GM21717 (cell line): ENCODE measurements around the gene PTPRG.
A peak's percentile ranks its signal among the peaks of the same experiment; 100 is the strongest.

Experiments used
- ATAC-seq: cut with Tn5 transposase; IDR thresholded peaks from one replicate; pipeline ENCODE4 v1.9.1; 2021; ENCODE audit warnings: mild to moderate bottlenecking, moderate library complexity; ENCODE audit not compliant: unreplicated experiment

PTPRG gene

DNA sequence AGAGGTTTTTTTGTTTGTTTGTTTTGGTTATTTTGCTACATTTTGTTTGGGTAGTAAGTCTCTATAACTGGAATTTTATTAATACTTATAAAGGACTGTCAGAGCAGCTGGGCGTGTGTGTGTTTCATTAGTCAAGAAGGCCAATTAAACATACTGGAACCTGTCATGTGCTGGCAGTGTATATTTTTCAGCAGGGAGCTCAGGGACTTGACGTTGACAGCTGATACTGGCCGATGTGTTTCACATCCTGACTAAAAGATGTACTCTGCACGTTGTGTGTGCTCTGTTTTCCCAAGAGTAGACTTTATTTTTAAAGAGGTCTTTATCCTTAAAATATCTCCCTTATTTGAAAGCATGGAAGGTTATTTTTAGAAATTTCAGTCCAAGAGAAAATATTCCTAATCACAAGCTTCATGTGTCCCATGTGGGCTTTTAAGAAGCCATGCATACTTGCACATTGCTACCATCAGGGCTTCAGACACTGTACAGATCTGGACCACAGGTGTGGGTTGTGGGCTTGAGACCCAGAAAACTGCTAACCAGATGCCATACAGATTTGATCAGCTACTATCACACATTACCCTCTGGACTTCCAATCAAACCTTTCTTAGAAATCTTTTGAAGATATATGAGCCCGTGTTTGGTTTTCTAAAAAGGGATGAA, 676.0 kb downstream of the PTPRG start:
- ATAC-seq = no peak

DNA sequence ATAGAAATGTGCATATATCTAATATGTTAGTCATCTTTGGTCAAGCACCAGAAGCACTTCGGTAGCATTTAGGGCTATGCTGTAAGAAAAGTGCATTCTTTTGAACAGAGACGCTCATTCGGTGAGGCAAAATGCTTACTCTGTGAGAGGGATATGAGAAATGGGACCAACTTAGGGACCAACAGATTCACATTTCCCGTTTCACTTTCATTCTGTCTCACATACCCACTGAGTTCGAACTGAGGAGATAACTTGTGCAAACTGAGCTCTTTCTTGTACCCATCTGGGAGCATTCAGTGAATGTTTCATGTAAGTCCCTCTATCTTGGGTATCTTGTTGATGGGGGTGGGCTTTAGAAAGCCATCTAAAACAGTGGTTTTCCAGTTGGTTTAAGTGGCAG, 676.6 kb downstream of the PTPRG start:
- peak; percentile 88 for ATAC-seq

DNA sequence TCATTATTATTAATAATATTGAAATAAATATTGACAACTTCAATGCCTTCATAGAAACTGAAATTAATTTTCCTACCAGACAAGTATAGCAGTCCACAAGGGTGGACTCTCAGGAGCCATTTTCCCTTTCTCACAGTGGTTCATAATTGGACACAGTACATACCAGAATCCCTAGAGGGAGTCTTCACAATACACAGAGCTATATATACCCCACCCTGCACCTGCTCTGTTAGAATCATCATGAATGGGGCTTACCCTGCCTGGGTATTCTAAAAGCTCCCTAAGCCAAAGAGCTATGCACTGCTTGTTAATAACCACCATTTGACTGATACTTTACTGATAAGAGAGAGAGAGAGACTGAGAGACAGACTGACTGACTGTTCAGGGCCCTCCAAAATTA, 677.1 kb downstream of the PTPRG start:
- ATAC-seq = peak; percentile 84

DNA sequence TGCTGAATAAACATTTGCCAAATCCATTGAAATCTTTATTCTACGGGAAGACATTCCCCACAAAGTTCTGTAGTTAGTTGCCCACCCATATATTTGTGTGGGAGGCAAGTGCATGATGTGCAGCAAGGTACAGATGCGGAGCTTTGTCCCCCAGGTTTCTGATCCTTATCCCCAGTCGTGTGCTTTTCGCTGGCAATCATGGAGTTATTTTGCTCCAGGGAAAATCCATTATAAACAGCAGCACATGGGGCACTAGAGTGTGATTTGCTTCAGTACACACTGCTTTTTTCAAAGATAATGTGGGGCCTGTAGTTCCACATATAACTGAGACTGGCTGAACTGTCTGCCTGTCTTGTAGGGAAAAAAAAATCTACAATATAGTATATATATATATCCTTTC, 679.9 kb downstream of the PTPRG start:
- no peak for ATAC-seq

DNA sequence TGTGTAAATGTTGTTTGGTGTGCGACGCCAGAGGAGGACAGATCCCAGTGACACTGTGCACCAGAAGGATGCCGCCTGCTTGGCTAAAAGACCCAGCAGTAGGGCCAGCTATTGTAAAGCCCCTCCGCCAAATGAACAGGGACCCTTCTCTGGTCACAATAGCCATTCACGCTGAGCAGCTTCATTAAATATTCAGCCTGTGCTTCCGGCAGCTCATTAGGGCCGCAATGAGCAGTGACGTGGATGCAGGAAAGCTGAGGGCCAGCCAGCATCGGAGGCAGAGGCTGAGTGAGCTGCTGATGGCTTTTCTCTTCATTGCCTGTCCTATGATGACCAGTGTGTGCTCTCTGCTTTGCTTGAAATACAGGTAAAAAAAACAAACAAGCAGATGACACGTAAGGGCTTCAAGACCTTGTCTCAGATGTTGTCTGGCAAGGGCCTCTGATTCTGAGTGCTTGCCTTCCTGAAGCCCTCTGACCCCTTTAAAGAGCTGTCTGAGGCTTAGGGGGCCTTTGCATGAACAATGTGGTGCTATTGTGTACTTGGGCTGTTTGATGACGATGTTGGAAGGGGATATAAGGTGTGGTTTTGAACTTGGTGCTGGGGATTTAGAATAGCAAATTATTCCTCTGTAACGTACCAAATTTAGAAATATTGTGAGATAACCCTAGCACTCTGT, 681.6 kb downstream of the PTPRG start:
- ATAC-seq = no peak

DNA sequence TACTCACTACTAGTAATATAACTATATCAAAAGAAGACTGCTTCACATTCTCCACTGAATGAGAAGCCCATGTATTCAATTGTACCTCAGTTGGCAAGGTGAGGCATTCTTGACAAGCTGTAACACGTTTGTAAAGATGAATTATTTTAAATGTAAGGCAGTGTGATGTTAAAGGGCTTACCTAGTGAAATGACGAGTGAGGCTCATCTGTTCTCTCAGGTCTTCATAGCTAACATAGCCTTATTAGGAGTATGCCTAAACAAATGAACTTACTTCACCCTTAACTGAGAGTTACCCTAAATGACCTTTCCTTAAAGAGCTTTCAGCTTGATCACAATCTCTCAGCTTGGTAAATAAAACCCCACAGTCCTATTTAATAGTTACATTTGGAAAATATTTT, 684.7 kb downstream of the PTPRG start:
- ATAC-seq = no peak

DNA sequence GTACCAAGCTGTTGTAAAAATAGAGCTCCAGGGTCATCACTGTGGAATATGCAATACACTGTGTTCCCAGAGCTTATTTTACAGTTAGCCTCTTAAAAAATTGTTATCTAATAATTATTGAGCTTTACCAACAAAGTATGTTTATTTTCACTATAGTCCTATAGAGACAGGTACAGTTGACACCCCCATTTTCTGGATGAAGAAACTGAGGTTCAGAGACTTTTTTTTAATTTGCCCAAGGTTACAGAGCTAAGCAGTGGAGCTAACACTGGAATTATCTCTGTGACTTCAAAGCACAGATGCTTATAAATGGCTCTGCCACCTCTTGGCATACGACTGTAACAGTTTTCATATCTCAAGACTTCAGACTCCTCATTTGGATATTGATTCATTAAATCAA, 685.6 kb downstream of the PTPRG start:
- ATAC-seq = no peak

DNA sequence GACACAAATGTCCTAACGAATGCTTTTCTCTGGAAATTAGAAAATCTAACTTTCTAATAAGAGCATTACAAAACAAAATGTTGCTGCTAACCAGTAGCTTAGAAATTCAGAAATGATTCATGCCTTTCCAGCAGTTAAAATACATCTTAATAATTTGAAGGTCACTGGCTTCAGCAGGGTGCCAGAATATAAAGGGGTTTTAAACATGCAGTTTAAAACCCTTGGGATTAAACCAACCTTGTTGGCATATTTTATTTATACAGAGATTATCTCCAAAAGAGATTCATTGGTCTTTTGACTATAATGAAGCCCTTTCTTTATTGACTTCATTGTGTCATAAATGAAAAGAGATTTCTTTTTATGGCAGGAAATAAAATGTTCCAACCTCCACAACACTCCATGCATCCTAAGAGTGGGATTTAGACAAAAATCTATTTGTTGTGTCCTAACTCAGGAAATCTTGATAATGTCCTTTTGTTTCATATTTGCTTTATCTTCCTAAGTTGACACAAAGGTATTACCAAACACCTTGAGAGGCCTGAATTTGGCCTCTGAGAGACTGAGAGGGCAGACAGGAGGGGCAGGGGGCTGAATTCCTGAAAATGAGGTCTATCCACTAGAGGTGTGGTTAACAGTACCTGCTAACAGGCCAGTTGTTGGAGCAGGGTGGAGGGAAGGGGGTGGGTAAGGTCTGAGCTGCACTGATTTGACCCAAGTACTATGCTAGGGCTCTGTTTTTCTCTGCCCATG, 687.5 kb downstream of the PTPRG start:
- no peak for ATAC-seq

DNA sequence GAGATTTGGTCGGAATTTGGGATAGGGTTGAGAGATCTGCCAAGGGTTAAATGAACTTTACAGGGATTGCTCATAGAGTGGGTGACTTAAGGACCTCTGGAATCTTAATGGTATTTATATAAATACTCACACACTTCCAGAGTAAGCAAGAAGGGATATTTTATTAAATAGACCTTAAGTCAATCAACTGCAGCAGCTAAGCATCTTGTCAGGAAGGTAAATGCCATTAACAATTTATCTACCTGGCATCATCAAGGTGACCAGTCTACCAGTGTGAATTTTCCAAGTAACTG, 688.1 kb downstream of the PTPRG start:
- no peak for ATAC-seq

DNA sequence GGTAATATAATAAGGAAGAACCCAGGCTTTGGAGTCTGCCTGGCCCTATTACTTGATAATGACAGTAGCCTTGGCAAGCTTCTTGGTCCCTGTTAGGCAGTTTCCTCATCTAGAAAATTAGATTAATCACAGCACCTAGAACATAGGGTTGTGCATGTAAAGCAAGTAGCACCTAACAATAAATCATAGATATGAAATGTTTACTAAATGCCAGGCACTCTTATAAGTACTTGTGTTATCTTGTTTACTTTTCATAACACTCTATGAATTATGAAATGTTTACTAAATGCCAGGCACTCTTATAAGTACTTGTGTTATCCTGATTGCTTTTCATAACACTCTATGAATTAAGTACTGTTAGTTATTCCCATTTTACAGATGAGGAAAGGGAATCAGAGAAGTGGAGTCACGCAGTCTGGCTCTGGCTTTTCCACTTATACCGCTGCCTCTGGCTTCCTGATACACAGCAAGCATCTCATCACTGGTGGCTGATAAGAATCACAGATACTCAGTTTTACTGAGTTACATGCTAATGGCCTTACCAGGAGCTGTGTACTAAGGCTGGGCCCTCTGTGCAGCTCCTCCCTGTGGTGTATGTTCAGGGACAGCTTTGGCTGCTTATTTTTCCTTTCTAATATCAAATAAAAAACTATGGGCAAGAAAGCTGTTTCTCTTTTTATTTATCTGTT, 688.6 kb downstream of the PTPRG start:
- ATAC-seq = no peak

DNA sequence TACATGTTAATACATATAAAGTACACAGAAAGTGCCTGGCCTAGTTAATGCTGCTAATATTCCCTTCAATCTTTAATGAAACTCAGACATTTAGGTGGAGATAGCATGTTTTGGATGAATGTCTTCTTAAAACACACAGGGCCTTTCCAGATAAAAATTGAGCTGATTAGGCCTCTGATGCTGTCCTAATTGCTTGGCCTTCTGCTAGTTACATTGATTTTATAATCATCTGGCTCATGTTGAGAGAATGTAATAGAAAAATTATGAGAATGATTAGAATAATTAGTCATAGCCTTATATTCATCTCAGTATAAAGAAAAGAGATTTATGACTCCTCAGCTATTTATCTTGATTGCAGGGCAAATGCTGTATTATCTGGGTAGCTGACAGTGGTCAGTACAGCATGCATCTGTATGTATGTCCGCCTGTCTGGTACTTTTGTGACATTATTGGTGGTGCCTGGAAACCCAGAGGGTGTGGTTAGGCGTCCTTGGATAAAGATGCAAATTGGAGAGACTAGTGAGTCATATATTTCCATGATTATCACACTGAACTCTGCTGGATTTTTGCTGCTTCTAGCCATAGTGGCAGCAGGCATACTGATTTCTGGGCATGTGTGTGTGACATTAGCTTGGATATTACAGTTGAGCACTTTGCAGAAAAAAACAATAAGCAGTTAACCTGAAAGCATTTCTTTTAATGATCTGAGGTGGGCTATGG, 691.2 kb downstream of the PTPRG start:
- ATAC-seq = no peak

DNA sequence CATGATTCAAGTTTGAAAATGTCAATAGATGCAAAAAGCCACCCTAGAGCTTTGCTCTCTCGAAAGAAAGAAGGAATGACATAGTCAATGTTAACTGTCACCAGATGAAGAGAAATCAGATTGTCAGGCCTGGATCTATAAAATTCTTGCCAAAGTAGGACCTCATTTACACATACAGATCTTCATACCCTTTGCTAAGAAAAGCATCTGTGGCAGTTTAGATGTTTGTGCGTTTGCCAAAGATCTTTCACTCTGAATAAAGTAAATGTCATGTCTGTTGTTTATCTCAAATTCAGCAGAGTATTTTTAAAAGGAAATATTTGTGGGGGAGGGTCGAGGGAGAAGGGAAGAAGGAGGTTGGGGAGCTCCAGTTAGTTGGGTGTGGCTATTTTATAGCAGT, 692.6 kb downstream of the PTPRG start:
- no peak for ATAC-seq

DNA sequence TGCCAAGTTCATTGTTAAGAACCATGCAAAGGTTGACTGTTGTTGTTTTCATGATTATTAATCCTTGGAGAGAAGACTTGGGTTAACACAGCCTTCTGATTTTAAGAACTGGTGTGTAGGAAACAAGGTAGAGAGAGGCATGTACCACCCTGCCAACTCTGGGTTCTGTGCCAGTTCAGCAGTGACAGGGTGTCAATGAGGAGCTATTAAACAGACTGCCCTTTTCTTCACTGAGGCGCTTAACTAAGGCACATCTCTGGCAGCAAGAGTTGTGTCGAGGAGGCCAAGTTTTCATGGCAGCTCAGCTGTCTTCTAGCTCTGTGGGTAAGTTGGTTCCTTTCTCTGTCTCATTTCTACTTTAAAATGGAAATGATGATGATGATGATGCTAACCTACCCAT, 694.4 kb downstream of the PTPRG start:
- ATAC-seq = no peak

DNA sequence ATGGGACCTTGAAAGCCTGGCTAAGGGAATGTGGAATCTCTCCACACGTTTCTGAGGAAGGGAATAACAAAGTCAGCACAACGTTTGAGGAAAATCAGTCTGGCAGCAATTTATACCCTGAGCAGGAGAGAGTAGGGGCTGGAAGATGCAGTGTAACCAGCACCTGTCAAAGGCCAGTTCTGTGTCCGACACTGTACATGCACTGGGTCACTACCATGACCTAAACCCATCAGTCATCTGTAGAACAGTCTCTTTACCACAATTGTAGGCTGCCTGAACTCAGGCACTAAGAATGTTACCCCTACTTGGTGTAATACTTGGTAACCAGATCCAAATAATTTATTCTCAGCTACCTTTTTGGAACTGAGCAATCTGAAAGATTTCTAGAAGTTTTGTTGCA, 698.6 kb downstream of the PTPRG start:
- ATAC-seq = no peak

DNA sequence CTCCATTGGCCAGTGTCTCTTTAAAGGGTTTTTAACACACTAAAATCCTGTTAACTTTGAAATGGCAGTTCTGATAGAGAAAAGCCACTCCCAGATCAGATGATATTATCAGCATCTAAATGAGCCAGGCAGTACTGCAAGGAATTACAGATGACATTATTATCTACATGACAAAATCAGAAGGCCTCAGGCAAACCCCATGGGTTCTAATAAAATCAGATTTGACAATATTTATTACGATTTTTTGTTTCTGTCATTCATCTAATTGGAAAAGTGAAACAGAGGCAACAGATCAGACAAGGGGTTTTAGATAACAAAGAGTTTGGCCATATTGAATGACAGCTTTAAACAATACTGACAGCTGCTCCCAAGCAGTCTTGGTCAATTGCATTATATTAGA, 699.3 kb downstream of the PTPRG start:
- ATAC-seq = no peak

DNA sequence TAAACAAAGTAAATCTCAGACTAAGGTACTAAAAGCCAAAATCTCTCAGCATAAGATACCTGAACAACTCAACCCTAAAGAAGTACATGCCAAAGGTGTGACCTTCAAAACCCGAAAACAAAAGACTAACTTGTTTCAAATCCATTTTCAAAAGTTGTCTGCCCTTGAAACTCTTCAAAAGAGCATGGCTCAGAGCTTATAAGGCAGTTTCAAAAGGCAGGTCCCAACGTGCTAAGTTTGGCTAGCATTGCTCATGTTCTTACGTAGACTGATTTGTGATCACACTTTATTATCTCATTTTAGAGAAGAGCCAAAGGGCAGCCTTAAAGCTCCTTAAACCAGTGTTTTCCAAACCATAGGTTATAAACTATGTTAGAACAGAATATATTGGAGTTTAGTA, 699.8 kb downstream of the PTPRG start:
- peak; percentile 64 for ATAC-seq

DNA sequence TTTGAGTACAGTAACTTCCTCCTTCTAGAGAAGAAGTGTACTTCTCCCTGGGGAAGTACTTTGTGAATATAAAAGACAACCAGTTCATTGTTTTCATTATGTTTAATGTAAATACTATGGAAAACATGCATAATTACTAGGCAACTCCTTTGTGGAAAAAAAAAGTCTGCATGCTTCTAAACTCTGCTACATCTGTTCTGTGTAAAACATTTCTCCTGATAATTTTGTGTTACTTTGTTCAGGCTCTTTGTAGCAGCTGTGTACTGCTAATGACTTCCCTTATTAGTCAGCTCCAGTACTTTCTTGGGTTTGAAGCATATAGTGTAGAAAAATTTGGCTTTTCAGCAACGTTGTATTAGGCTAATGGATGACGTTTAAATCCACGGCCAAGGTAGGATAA, 700.4 kb downstream of the PTPRG start:
- no peak for ATAC-seq

DNA sequence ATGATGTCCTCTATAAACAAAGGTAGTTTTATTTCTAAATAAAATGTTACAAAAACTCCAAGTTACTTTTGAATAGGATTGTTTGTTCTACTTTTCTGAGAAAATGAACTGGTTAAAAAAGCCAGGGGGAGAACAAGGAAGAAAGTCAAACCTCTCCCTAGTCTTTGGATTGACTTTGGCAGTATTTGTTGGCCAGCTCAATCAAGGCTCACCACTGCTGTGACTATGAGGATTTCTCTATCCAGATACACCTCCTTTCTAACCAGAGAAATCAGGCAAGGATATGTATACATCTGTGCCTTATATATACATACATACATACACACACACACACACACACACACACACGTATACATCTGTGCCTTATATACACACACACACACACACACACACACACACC, 704.2 kb downstream of the PTPRG start:
- ATAC-seq = no peak

DNA sequence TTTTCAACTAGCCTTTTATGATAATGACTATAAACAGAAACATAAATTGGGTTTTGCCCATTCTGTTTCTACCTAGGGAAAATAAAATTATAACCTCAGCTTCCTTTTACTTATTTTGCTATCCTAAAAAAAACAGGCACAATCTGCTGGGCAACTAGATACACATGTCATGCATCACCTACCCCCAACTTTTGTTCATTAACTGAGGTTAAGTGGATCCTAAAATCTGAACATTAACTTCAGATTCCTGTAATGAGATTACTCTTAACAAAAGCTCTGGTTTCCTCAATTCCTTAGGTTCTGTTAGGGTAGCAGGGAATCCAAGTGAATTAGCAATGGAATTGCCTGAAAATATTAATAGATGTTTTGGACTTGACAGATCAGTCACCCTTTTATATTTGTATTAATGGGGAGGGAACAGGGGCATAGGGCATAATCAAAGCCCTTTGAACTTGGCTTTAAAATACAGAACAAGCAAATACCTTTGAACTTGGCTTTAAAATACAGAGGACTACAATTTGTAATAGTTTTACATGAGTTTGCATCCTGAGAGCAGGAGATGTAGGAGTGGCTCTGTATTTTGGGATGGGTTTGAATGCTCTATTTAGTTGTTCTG, 705.4 kb downstream of the PTPRG start:
- ATAC-seq = no peak

DNA sequence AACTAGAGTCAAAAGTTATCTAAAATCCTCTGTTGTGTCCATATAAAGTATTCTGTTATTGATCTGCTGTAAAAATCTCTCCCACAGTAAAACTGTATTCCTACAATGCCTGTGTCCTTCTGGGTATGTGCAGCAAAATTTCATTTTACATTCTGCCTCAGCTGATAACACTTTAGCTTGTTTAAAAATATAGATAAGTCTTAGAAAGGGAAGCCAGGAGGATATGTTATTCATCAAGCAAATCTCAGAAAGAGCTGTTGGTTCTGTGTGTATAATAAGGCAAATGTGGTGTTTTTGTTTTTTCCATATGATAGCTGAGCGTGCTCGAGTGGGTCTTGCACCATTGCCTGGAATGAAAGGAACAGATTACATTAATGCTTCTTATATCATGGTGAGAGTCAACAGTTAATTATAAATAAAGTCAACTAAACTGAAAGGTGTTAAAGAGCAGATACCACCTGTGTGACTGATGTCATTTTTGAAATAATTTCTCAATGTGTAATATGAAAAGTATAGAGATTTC, 715.3 kb downstream of the PTPRG start:
- ATAC-seq = no peak

DNA sequence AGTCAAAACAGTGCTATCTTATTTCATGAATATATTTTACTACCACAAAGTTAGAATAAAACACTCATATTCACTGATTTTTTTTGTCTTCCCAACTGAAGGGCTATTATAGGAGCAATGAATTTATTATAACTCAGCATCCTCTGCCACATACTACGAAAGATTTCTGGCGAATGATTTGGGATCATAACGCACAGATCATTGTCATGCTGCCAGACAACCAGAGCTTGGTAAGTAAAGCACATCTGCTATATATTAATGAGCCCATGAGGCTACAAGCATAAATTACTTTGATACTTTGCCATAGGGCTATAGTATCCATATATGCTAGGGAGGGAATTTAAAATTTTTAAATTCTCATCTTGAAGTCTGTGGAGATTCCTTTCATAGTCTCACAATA, 716.1 kb downstream of the PTPRG start:
- ATAC-seq = no peak
